Measurements from ENCODE around the gene SIAH3. TPM values are rescaled to one million over a fixed set of nuclear protein-coding genes. Genes with fewer than 3 reads are reported as not detected.

SIAH3 gene
- total RNA-seq, 1 donor from 2014 or later: not detected

GRCh38 chr13:45820106-45820838 is 31.3 kb downstream of the SIAH3 start:
- peak; percentile 18 for FAIRE-seq
- H3K36me3 ChIP-seq (ENCODE audit: control insufficient read depth, insufficient read depth, low read length): no peaks in the 10 kb centered on the region
- no peak overlapping the region for H3K4me3 ChIP-seq (ENCODE audit: low read depth, low read length)
- no peak for TF ChIP-seq CTCF (IDR thresholded peaks at IDR 0.05; ENCODE audit: insufficient read depth, low read length, severe bottlenecking)
- DNase-seq (ENCODE audit: low read depth): no peak
- no peaks in the 10 kb centered on the region for H3K27me3 ChIP-seq (ENCODE audit: control insufficient read depth, insufficient read depth, low read length)

DNA sequence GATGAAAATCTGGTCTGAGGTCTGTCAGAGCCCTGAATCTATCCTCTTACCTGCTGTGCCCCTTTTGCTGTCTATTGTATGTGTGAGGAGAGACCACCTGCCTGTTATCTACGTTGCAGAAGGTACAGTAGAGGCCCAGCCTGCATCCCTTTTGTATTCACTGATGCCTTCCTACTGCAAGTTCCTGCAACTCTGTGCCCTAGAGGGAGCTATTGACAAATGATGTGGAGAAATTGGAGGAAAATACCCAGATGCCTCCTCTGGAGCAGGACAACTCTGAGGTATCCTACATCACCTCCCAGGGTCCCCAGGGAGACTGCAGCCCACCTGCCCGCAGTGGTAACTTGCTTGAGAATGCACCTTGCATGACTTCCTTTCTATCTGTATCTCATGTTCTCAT is 33.7 kb downstream of the SIAH3 start:
- FAIRE-seq (no peak), DNase-seq (ENCODE audit: low read depth) (peak; percentile 13)
- TF ChIP-seq CTCF (IDR thresholded peaks at IDR 0.05; ENCODE audit: insufficient read depth, low read length, severe bottlenecking): peak; percentile 26
- Histone ChIP-seq H3K27me3 (ENCODE audit: control insufficient read depth, insufficient read depth, low read length) (no peaks in the 10 kb centered on the region), H3K4me3 (ENCODE audit: low read depth, low read length) (no peak overlapping the region), H3K36me3 (ENCODE audit: control insufficient read depth, insufficient read depth, low read length) (no peaks in the 10 kb centered on the region)

DNA sequence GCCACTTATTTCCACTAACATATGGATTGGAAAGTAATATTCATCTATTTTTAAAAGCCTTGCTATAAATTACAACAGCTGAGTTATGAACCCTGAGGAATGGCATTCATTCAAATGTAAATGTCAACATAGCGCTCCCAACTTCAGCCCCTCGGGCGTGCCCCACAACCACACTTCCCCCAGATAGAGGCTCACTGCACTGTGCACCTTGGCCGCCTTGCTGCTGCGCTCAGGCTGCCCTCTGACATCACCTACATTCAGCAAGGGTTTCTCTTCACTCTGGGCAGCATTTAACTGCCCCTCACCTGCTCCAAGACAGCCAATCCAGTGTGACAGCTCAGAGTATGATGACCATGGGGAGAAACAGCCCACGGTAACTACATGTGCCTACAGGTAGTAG is 35.1 kb downstream of the SIAH3 start:
- no peak for FAIRE-seq
- Histone ChIP-seq H3K4me3 (ENCODE audit: low read depth, low read length) (no peak overlapping the region), H3K27me3 (ENCODE audit: control insufficient read depth, insufficient read depth, low read length) (no peaks in the 10 kb centered on the region), H3K36me3 (ENCODE audit: control insufficient read depth, insufficient read depth, low read length) (no peaks in the 10 kb centered on the region)
- no peak for TF ChIP-seq CTCF (IDR thresholded peaks at IDR 0.05; ENCODE audit: insufficient read depth, low read length, severe bottlenecking)
- DNase-seq (ENCODE audit: low read depth): no peak

DNA sequence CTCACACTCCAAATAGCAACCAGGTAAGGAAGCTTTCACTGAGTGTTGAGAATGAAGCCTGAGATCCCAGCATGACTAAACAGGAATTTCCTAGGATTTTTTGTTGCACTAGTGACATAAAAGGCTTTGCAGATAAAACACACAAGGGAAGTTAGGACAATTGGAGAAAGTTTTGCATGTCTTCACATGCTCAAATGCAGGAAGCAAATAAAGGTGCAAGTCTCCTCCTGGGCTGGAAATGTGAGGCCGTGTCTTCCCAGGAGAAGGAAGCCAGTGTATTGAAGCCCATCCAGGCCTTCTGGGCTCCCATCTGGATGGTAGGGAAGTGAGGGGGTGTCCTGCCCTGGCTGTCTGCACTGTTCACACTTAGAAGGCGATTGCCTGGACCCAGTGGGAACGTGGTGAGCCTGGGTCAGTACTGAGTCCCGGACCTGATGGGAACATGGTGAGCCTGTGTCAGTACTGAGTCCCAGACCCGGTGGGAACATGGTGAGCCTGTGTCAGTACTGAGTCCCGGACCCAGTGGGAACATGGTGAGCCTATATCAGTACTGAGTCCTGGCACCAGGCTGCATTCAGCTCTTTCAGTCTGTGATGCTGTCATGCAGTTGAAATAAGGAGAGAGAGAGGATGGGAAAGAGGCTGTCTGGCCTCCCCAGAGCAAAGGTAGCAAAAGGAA is 38.7 kb downstream of the SIAH3 start:
- H3K36me3 ChIP-seq (ENCODE audit: control insufficient read depth, insufficient read depth, low read length): no peaks in the 10 kb centered on the region
- H3K27me3 ChIP-seq (ENCODE audit: control insufficient read depth, insufficient read depth, low read length): no peaks in the 10 kb centered on the region
- H3K4me3 ChIP-seq (ENCODE audit: low read depth, low read length): no peak overlapping the region
- peak; percentile 60 for DNase-seq (ENCODE audit: low read depth)
- peak; percentile 13 for FAIRE-seq
- no peak for TF ChIP-seq CTCF (IDR thresholded peaks at IDR 0.05; ENCODE audit: insufficient read depth, low read length, severe bottlenecking)

- no peak overlapping the region for H3K4me3 ChIP-seq (ENCODE audit: low read depth, low read length)
- H3K27me3 ChIP-seq (ENCODE audit: control insufficient read depth, insufficient read depth, low read length): no peaks in the 10 kb centered on the region
- H3K36me3 ChIP-seq (ENCODE audit: control insufficient read depth, insufficient read depth, low read length): no peaks in the 10 kb centered on the region
- TF ChIP-seq CTCF (IDR thresholded peaks at IDR 0.05; ENCODE audit: insufficient read depth, low read length, severe bottlenecking): no peak
- FAIRE-seq (peak; percentile 18), DNase-seq (ENCODE audit: low read depth) (peak; percentile 65)
Measured at GRCh38 chr13:45811891-45812694, 39.5 kb downstream of the SIAH3 start.
